Spinal cord (tissue), 10 donors: ENCODE data around the gene FDPS. TPM values are rescaled to one million over a fixed set of nuclear protein-coding genes. Genes with fewer than 3 reads are reported as not detected.
"Not testable (repeated sequence)": the region's sequence is repeated elsewhere in the genome, so short reads cannot be mapped to it uniquely, and the experiment has no call there.

Experiments used
- DNase-seq, 6 donors: peaks; one replicate each; pipeline versions ENCODE4 v3.0.0 to v3.0.0-alpha.2; 2013 to 2015; ENCODE audit warnings: low spot score in 6 of 6, low read depth in 4 of 6
- H3K27ac ChIP-seq: one replicate; pipeline ENCODE4 v1.5.1; 2013; ENCODE audit warnings: low read depth, low read length, control low read depth
- H3K27me3 ChIP-seq: one replicate; pipeline ENCODE4 v1.6.1; 2013; ENCODE audit warnings: low read length; ENCODE audit not compliant: control insufficient read depth, insufficient read depth
- H3K36me3 ChIP-seq: one replicate; pipeline ENCODE4 v1.6.1; 2013; ENCODE audit warnings: low read length; ENCODE audit not compliant: control insufficient read depth, insufficient read depth
- H3K4me1 ChIP-seq: one replicate; pipeline ENCODE4 v1.6.1; 2013; ENCODE audit warnings: low read length; ENCODE audit not compliant: control insufficient read depth, insufficient read depth
- H3K4me3 ChIP-seq: one replicate; pipeline ENCODE4 v1.5.1; 2013; ENCODE audit warnings: low read depth, low read length, control low read depth
- H3K9me3 ChIP-seq: one replicate; pipeline ENCODE4 v1.6.1; 2013; ENCODE audit warnings: low read length; ENCODE audit not compliant: control insufficient read depth, insufficient read depth
- WGBS: methylation state at CpG from one replicate; pipeline ENCODE4 v1.1.5; 2013; ENCODE audit warnings: missing lambda C conversion rate; ENCODE audit not compliant: insufficient coverage; 5-methylcytosine and 5-hydroxymethylcytosine counted together
- polyA plus RNA-seq, 2 donors: library from polyadenylated mRNA; unstranded; fragments of 120-200 nt; gene quantifications; one replicate each; pipeline ENCODE4 v1.2.1, GENCODE V29; 2013; ENCODE audit not compliant: insufficient read length in 2 of 2
- total RNA-seq, 2 donors: library from RNA; depleted of rRNA in 1 of 2; stranded (reverse); fragments of 120-200 nt in 1 of 2; fragments of >200 nt in 1 of 2; gene quantifications; one replicate each; pipeline versions ENCODE4 v1.2.3 to v1.2.4, GENCODE V29; 2013 to 2014
- donor health status: healthy.

The FDPS gene
- total and polyA plus RNA-seq, 4 donors, result 144 to 249 (median 220) TPM

- 86% methylated on average over 12 of the region's 12 CpGs for whole genome bisulfite sequencing
- Histone ChIP-seq H3K4me3 (no peak overlapping the region), H3K27me3 (no peaks in the 10 kb centered on the region), H3K36me3 (peaks cover 61% of the 10 kb centered on the region), H3K4me1 (peaks cover under 1% of the 10 kb centered on the region), H3K9me3 (no peaks in the 10 kb centered on the region), H3K27ac (no peak overlapping the region)
- no peak for DNase-seq
These were observed 24.2 kb upstream of the FDPS start for GRCh38 chr1:155284476-155284875.

DNA sequence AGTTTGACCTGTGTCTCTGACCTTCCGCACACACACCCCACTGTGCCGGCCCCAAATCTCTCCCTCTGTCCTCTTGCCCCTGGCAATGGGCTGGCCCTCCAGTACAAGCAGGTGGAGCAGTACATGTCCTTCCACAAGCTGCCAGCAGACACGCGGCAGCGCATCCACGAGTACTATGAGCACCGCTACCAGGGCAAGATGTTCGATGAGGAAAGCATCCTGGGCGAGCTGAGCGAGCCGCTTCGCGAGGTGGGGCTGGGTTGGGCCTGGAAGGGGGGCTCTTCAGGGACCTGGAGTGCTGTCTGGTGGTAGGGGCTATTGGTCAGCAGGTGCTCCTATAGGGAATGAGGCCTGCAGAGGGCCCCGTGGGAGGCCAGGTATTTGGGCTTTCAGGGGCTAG lies 23.6 kb upstream of the FDPS start:
- Histone ChIP-seq H3K4me3 (no peak overlapping the region), H3K4me1 (no peaks in the 10 kb centered on the region), H3K27ac (no peak overlapping the region), H3K27me3 (no peaks in the 10 kb centered on the region), H3K9me3 (no peaks in the 10 kb centered on the region), H3K36me3 (peaks cover 61% of the 10 kb centered on the region)
- 89% methylated on average over 14 of the region's 14 CpGs for WGBS
- DNase-seq, result no peak

- no peak for DNase-seq
- Histone ChIP-seq H3K9me3 (no peaks in the 10 kb centered on the region), H3K4me1 (no peaks in the 10 kb centered on the region), H3K27me3 (no peaks in the 10 kb centered on the region), H3K27ac (no peak overlapping the region), H3K4me3 (no peak overlapping the region), H3K36me3 (peaks cover 61% of the 10 kb centered on the region)
- WGBS, result 93% methylated on average over 18 of the region's 18 CpGs
These were observed 23.0 kb upstream of the FDPS start for GRCh38 chr1:155285631-155286044.

- no peak for DNase-seq
- H3K9me3 ChIP-seq, result no peaks in the 10 kb centered on the region
- H3K27ac ChIP-seq, result no peak overlapping the region
- H3K4me1 ChIP-seq, result no peaks in the 10 kb centered on the region
- no peak overlapping the region for H3K4me3 ChIP-seq
- H3K36me3 ChIP-seq, result peaks cover 61% of the 10 kb centered on the region
- H3K27me3 ChIP-seq, result no peaks in the 10 kb centered on the region
- WGBS, result 83% methylated on average over 2 of the region's 2 CpGs
These were observed 22.1 kb upstream of the FDPS start for GRCh38 chr1:155286544-155286943.

GRCh38 chr1:155287987-155288543 lies 20.6 kb upstream of the FDPS start:
- no peak overlapping the region for H3K4me3 ChIP-seq
- peaks cover 55% of the 10 kb centered on the region for H3K36me3 ChIP-seq
- 95% methylated on average over 12 of the region's 21 CpGs for WGBS
- no peak overlapping the region for H3K27ac ChIP-seq
- no peaks in the 10 kb centered on the region for H3K4me1 ChIP-seq
- DNase-seq, result no peak
- H3K27me3 ChIP-seq, result peaks cover 4% of the 10 kb centered on the region
- H3K9me3 ChIP-seq, result no peaks in the 10 kb centered on the region

GRCh38 chr1:155291006-155291405 lies 17.7 kb upstream of the FDPS start:
- not testable (repeated sequence) for H3K4me3 ChIP-seq, DNase-seq, H3K9me3 ChIP-seq, H3K27ac ChIP-seq
- peaks cover 31% of the 10 kb centered on the region for H3K36me3 ChIP-seq
- 89% methylated on average over 5 of the region's 10 CpGs for WGBS
- peaks cover 12% of the 10 kb centered on the region for H3K4me1 ChIP-seq
- peaks cover 32% of the 10 kb centered on the region for H3K27me3 ChIP-seq

DNA sequence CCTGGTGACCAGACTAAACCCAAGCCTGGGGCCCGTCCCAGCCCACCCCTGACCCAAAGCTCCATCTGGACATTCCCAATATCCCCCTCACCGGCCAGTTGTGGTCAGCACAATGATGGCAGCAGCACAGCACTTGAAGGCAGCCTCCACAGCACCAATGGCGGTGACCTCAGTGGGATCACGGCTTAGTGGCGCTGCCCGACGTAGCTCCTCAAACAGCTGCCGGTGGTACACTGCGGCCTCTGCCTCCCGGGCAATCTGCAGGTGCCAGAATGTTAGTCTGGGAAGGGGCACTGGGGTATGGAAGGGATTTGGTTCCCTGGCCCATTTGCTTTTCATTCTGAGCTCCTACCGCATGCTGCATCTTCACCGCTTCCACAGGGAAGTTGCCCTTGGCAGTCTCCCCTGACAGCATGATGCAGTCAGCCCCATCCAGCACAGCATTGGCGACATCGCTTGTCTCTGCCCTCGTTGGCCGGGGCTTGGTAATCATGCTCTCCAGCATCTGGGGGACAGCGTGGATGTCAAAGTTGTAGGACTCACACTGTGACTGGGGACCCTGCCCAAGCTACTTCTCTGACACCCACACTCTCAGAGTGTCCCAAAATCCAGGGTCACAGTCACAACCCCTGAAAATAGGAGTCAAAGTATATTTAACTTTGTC lies 15.4 kb upstream of the FDPS start:
- Histone ChIP-seq H3K4me1 (peaks cover 12% of the 10 kb centered on the region), H3K27ac (no peak overlapping the region), H3K9me3 (no peaks in the 10 kb centered on the region), H3K36me3 (peaks cover 14% of the 10 kb centered on the region), H3K4me3 (no peak overlapping the region), H3K27me3 (peaks cover 42% of the 10 kb centered on the region)
- WGBS, result 78% methylated on average over 16 of the region's 17 CpGs
- DNase-seq, result no peak

- Histone ChIP-seq H3K27ac (no peak overlapping the region), H3K9me3 (no peaks in the 10 kb centered on the region), H3K4me1 (peaks cover 12% of the 10 kb centered on the region), H3K36me3 (peaks cover 3% of the 10 kb centered on the region), H3K27me3 (peaks cover 42% of the 10 kb centered on the region), H3K4me3 (no peak overlapping the region)
- DNase-seq, result no peak
- 35% methylated on average over 40 of the region's 46 CpGs for WGBS
These were observed 14.0 kb upstream of the FDPS start for GRCh38 chr1:155294520-155295182.

- DNase-seq, result no peak
- H3K27ac ChIP-seq, result no peak overlapping the region
- H3K36me3 ChIP-seq, result peaks cover 3% of the 10 kb centered on the region
- WGBS, result 7% methylated on average over 45 of the region's 47 CpGs
- peaks cover 42% of the 10 kb centered on the region for H3K27me3 ChIP-seq
- no peak overlapping the region for H3K4me3 ChIP-seq
- no peaks in the 10 kb centered on the region for H3K9me3 ChIP-seq
- peaks cover 12% of the 10 kb centered on the region for H3K4me1 ChIP-seq
These were observed 13.3 kb upstream of the FDPS start for GRCh38 chr1:155295183-155295941.
